Measurements from ENCODE around the gene SPSB4.

- TF ChIP-seq CTCF (IDR thresholded peaks at IDR 0.05) (no peak), POLR2A (IDR thresholded peaks at IDR 0.05) (no peak)
Observed at GRCh38 chr3:141096981-141097380, 45.8 kb downstream of the SPSB4 start.
